Stomach (tissue), 9 donors: ENCODE data around the gene GADL1. TPM values are rescaled to one million over a fixed set of nuclear protein-coding genes. Genes with fewer than 3 reads are reported as not detected.

Experiments
- DNase-seq, 2 donors: peaks; one replicate each; pipeline versions ENCODE4 v3.0.0 to v3.0.0-alpha.2; 2013 to 2019
- H3K27ac ChIP-seq, 5 donors: fragments of 200-600 bp in 4 of 5; sonication (generic) in 4 of 5; one replicate each; pipeline ENCODE4 v1.5.1; 2013 to 2019; ENCODE audit warnings: mild to moderate bottlenecking in 1 of 5, moderate library complexity in 1 of 5
- H3K27me3 ChIP-seq, 3 donors: fragments of 200-600 bp; sonication (generic); one replicate each; pipeline ENCODE4 v1.5.1; 2017 to 2019; ENCODE audit warnings: mixed run types in 1 of 3
- H3K36me3 ChIP-seq, 4 donors: fragments of 200-600 bp; sonication (generic); 1 replicate in 3 of 4; 2 replicates in 1 of 4; pipeline ENCODE4 v1.5.1; 2016 to 2019
- H3K4me1 ChIP-seq, 4 donors: fragments of 200-600 bp; sonication (generic); one replicate each; pipeline ENCODE4 v1.5.1; 2016 to 2019
- H3K4me3 ChIP-seq, 4 donors: fragments of 200-600 bp; sonication (generic) in 3 of 4; one replicate each; pipeline ENCODE4 v1.5.1; 2016 to 2019; ENCODE audit warnings: mild to moderate bottlenecking in 1 of 4
- H3K9me3 ChIP-seq, 4 donors: fragments of 200-600 bp; sonication (generic); one replicate each; pipeline ENCODE4 v1.5.1; 2016 to 2019
- CTCF ChIP-seq, 7 experiments: fragments of 450-650 bp in 4 of 7; fragments of 200-600 bp in 3 of 7; sonication (generic) in 3 of 7; IDR thresholded peaks; one replicate each; pipeline ENCODE4 v1.5.1; 2016 to 2019; ENCODE audit warnings: antibody characterized with exemption in 7 of 7, control low read depth in 2 of 7, mild to moderate bottlenecking in 1 of 7
- EP300 ChIP-seq: sonication (generic); formaldehyde crosslinking; IDR thresholded peaks from one replicate; pipeline ENCODE4 v1.6.1; 2017; ENCODE audit warnings: antibody characterized with exemption
- POLR2A ChIP-seq, 4 donors: fragments of 450-650 bp; IDR thresholded peaks; one replicate each; pipeline ENCODE4 v1.6.1; 2016; ENCODE audit warnings: antibody characterized with exemption in 4 of 4, control low read depth in 2 of 4, mild to moderate bottlenecking in 1 of 4, moderate library complexity in 1 of 4
- POLR2AphosphoS5 ChIP-seq, 3 donors: sonication (generic); formaldehyde crosslinking; IDR thresholded peaks; one replicate each; pipeline ENCODE4 v1.6.1; 2016; ENCODE audit warnings: antibody characterized with exemption in 3 of 3
- WGBS, 5 donors: extraction: QIAGEN DNeasy Blood & Tissue Kit in 3 of 5; methylation state at CpG; one replicate each; pipeline versions ENCODE4 v1.1.5 to v1.1.7; 2013 to 2018; 5-methylcytosine and 5-hydroxymethylcytosine counted together
- intact Hi-C: fragments of 100-400 bp; cut with DNase I; formaldehyde crosslinking; loops from one replicate; pipeline ENCODE4 v1.15.1; 2023; ENCODE audit warnings: low total_unique reads
- polyA plus RNA-seq, 3 donors: library from polyadenylated mRNA; stranded (reverse); fragments of 200-250 nt; gene quantifications; one replicate each; pipeline ENCODE4 v1.2.3, GENCODE V29; 2013
- total RNA-seq, 5 donors: library from RNA; depleted of rRNA; stranded (reverse); fragments of >200 nt; gene quantifications; one replicate each; pipeline versions ENCODE4 v1.1.0 to v1.2.3, GENCODE V29; 2014 to 2016
- donor health status: healthy with polysubstance abuse.
- donor health status: Bipolar disorder and iron deficiency.
- donor health status: healthy.

Gene GADL1
- total and polyA plus RNA-seq, 8 donors = 0.03 to 0.73 TPM; not detected in 6

GRCh38 chr3:30683769-30684168 is 210.7 kb downstream of the GADL1 start:
- Histone ChIP-seq H3K9me3 (no peaks in the 10 kb centered on the region), H3K27ac (peak overlapping the region in 3 of 5 donors; percentile 21 to 82 (median 30)), H3K4me1 (peaks cover 47 to 97% (median 74%) of the 10 kb centered on the region in 4 donors), H3K36me3 (peaks cover 10 to 82% (median 48%) of the 10 kb centered on the region in 4 donors), H3K27me3 (no peaks in the 10 kb centered on the region), H3K4me3 (no peak overlapping the region)
- WGBS, 5 donors = 80 to 92% (median 83%) methylated on average over 3 of the region's 3 CpGs
- intact Hi-C loops = no loop called here
- DNase-seq = no peak
- TF ChIP-seq POLR2A (IDR thresholded peaks at IDR 0.05) = no peak
- TF ChIP-seq CTCF (IDR thresholded peaks at IDR 0.05) = no peak
- TF ChIP-seq POLR2AphosphoS5 (IDR thresholded peaks at IDR 0.05) = no peak

- peaks cover 22 to 83% (median 51%) of the 10 kb centered on the region in 4 donors for H3K36me3 ChIP-seq
- WGBS, 5 donors = 50 to 83% (median 71%) methylated on average over 1 of the region's 1 CpG
- no peaks in the 10 kb centered on the region for H3K27me3 ChIP-seq
- peaks cover 39 to 91% (median 65%) of the 10 kb centered on the region in 4 donors for H3K4me1 ChIP-seq
- no peaks in the 10 kb centered on the region for H3K9me3 ChIP-seq
- no peak overlapping the region for H3K4me3 ChIP-seq
- DNase-seq = no peak
- peak overlapping the region; percentile 42 to 82 (median 71) for H3K27ac ChIP-seq
- intact Hi-C loops = no loop called here
- TF ChIP-seq POLR2A (IDR thresholded peaks at IDR 0.05) (no peak), POLR2AphosphoS5 (IDR thresholded peaks at IDR 0.05) (no peak), CTCF (IDR thresholded peaks at IDR 0.05) (no peak), EP300 (no peak)
Measured at GRCh38 chr3:30682434-30683155, 211.9 kb downstream of the GADL1 start.

GRCh38 chr3:30681649-30682211 is 212.7 kb downstream of the GADL1 start:
- H3K9me3 ChIP-seq = no peaks in the 10 kb centered on the region
- peak overlapping the region; percentile 7 to 82 (median 71) for H3K27ac ChIP-seq
- H3K4me3 ChIP-seq = no peak overlapping the region
- H3K36me3 ChIP-seq = peaks cover 30 to 83% (median 52%) of the 10 kb centered on the region in 4 donors
- H3K4me1 ChIP-seq = peaks cover 39 to 84% (median 64%) of the 10 kb centered on the region in 4 donors
- DNase-seq = peak in 1 of 2 donors; percentile 69
- H3K27me3 ChIP-seq = no peaks in the 10 kb centered on the region
- intact Hi-C loops = no loop called here
- peak in 2 of 3 donors; percentile 13 to 46 for TF ChIP-seq POLR2AphosphoS5 (IDR thresholded peaks at IDR 0.05)
- TF ChIP-seq POLR2A (IDR thresholded peaks at IDR 0.05) = no peak
- no peak for TF ChIP-seq EP300
- TF ChIP-seq CTCF (IDR thresholded peaks at IDR 0.05) = no peak
- 36 to 53% (median 48%) methylated on average over 6 of the region's 6 CpGs for WGBS, 5 donors

GRCh38 chr3:30680789-30681648 is 213.4 kb downstream of the GADL1 start:
- Histone ChIP-seq H3K27ac (peak overlapping the region; percentile 33 to 82 (median 71)), H3K36me3 (peaks cover 36 to 83% (median 59%) of the 10 kb centered on the region in 4 donors), H3K27me3 (no peaks in the 10 kb centered on the region), H3K9me3 (no peaks in the 10 kb centered on the region), H3K4me1 (peaks cover 39 to 77% (median 61%) of the 10 kb centered on the region in 4 donors), H3K4me3 (no peak overlapping the region)
- 74 to 80% (median 75%) methylated on average over 18 of the region's 18 CpGs for WGBS, 5 donors
- intact Hi-C loops = no loop called here
- peak in 1 of 2 donors; percentile 79 for DNase-seq
- TF ChIP-seq POLR2A (IDR thresholded peaks at IDR 0.05) = no peak
- no peak for TF ChIP-seq POLR2AphosphoS5 (IDR thresholded peaks at IDR 0.05)
- no peak for TF ChIP-seq CTCF (IDR thresholded peaks at IDR 0.05)
- TF ChIP-seq EP300 = no peak
